Large intestine (tissue), 3 donors: Measurements from ENCODE around the gene CDA. TPM values are rescaled to one million over a fixed set of nuclear protein-coding genes. Genes with fewer than 3 reads are reported as not detected.
A peak's percentile ranks its signal among the peaks of the same experiment; 100 is the strongest.

Experiments used
- DNase-seq, 2 donors: peaks; one replicate each; pipeline versions ENCODE4 v3.0.0 to v3.0.0-alpha.2; 2013
- H3K27ac ChIP-seq: one replicate; pipeline ENCODE4 v1.5.1; 2013; ENCODE audit warnings: low read length
- H3K27me3 ChIP-seq: 2 replicates; pipeline ENCODE4 v1.6.1; 2013; ENCODE audit warnings: low read length; ENCODE audit not compliant: control insufficient read depth, insufficient read depth
- H3K36me3 ChIP-seq: 2 replicates; pipeline ENCODE4 v1.6.1; 2013; ENCODE audit warnings: low read length; ENCODE audit not compliant: control insufficient read depth, insufficient read depth
- H3K4me1 ChIP-seq: one replicate; pipeline ENCODE4 v1.6.1; 2013; ENCODE audit warnings: low read length; ENCODE audit not compliant: control insufficient read depth, insufficient read depth
- H3K4me3 ChIP-seq: one replicate; pipeline ENCODE4 v1.5.1; 2013; ENCODE audit warnings: low read length
- H3K9me3 ChIP-seq: one replicate; pipeline ENCODE4 v1.6.1; 2013; ENCODE audit warnings: mild to moderate bottlenecking, low read depth, low read length, moderate library complexity; ENCODE audit not compliant: control insufficient read depth
- WGBS: methylation state at CpG from one replicate; pipeline ENCODE4 v1.1.5; 2013; ENCODE audit warnings: low lambda C conversion rate; ENCODE audit not compliant: insufficient coverage; 5-methylcytosine and 5-hydroxymethylcytosine counted together
- polyA plus RNA-seq: library from polyadenylated mRNA; unstranded; fragments of 120-200 nt; gene quantifications from one replicate; pipeline ENCODE4 v1.2.1, GENCODE V29; 2013

CDA gene
- polyA plus RNA-seq, 1 donor, result 0.64 TPM

DNA sequence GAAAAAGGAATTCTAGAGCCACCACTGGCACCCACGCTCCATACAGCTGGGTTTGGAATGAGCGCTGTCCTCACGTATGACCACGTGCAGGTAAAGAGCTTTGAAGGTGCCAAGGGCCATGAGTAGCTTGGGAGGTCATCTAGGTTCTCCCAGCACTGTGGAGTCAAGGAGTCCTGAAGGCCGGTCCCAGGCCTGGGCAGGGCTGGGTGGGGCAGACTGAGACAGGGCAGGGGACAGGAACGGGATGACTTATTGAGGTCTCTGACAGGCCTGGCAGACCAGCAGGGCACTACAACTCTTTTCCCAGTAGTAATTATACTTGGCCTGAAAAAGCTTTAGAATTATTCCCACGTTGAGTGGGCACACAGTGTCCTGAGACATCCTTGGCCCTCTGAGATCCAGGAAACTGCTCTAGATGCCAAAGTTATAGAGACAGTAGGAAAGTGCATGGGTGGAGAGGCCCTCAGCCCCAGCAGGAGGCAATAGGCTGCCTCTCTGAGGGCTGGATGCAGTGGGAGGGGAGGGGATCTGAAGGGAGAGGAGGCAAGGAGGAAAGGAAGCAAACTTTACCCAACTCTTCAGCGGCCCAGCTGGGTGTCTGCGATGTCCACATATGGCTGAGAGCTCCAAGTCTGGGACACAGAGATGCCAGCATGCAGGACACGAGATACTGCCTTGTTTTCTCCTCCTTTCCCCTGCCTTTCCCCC is 1.8 kb upstream of the CDA start:
- Histone ChIP-seq H3K27me3 (peaks cover 36% of the 10 kb centered on the region), H3K4me1 (peaks cover 15% of the 10 kb centered on the region), H3K9me3 (peaks cover 11% of the 10 kb centered on the region), H3K4me3 (no peak overlapping the region), H3K36me3 (no peaks in the 10 kb centered on the region), H3K27ac (no peak overlapping the region)
- WGBS, result no CpG with 5 or more reads among the region's 10 CpGs
- DNase-seq, result no peak

DNA sequence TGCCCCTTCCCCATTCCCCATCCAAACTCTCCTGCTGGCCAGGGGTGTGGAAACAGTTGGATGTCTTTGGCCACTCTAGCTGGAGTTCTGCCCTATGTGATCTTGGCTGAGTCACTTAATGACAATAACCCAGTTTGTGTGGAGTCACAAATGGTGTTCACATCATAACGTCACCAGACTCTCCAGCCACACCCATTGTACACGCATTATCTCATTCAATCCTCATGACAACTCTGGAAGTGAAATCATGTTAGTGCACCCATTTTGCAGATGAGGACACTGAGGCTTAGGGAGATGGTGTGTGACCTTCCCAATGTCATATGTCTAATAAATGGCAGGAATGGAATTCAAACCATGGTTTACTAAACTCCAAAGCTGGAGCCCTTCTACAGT is 1.2 kb upstream of the CDA start:
- Histone ChIP-seq H3K4me1 (peaks cover 15% of the 10 kb centered on the region), H3K27me3 (peaks cover 37% of the 10 kb centered on the region), H3K36me3 (no peaks in the 10 kb centered on the region), H3K27ac (no peak overlapping the region), H3K4me3 (no peak overlapping the region), H3K9me3 (peaks cover 11% of the 10 kb centered on the region)
- WGBS, result no CpG with 5 or more reads among the region's 2 CpGs
- DNase-seq, result no peak

DNA sequence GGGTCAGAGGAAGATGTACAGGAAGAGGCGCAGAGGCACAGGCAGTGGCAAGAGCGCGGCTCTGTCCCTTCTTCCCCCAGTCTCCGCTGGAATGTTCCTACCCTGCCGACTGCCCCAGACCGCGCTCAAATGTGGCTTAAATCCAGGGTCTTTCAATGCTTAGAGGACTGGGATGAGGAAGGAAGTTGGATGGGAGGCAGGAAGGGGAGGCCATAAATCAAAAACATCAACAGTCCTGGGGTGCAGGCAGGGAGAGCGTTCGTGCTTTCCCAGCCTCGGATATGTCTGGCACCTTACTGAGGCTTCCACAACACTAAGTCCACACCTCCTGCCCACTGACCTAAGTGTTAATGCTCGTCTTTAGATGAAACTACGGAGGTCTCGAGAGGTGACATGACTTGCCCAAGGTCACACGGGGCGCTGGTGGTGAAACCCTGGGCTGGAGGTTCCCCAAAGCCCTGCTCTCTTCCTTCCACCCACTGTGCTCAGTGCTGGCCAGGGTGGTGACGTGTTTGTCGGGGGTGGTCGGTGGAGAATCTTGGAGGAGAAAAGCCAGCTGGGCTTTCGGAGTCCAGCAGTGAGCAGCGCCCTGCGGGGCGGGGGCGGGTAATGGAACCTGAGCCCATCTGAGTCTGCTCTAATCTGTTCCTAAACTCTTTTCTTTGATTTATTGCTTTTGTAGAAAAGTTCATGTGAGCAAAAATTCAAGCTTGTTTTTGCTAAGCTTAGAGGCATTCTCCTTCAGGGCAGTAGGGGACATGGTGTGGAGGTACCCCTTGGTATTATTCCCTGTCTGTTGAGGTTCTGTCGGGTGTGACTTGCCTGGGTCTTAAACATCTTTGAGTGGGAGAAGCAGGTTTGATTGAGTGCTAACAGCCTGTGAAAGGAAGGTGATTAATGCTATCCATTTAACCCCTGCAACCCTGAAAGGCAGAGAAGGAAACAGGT is 708 bp downstream of the CDA start:
- no peak overlapping the region for H3K27ac ChIP-seq
- peak; percentile 12 to 18 for DNase-seq
- H3K36me3 ChIP-seq, result no peaks in the 10 kb centered on the region
- WGBS, result no CpG with 5 or more reads among the region's 24 CpGs
- peaks cover 34% of the 10 kb centered on the region for H3K27me3 ChIP-seq
- no peak overlapping the region for H3K4me3 ChIP-seq
- peaks cover 11% of the 10 kb centered on the region for H3K9me3 ChIP-seq
- H3K4me1 ChIP-seq, result peaks cover 15% of the 10 kb centered on the region

DNA sequence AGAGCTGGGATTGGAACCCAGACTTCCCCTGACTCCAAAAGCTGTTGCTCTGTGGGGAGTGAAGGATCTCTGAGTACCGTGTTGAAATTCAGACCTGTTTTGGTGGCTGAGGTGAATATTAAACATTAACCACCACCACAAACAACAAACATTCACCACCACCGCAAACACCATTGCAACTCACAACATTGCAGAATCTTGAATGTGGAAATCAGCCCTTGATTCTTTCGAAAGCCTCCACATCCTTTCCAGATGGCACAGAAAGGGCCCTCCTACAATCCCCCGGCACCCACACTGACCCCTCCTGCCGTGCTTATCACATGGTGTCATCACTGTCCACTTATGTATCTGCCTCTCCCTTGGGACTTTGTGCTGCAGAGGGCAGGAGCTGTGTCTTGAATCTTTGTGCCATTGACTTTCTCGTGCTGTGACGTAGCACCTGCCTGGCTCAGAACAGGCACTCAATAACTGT is 1.4 kb downstream of the CDA start:
- H3K4me3 ChIP-seq, result no peak overlapping the region
- no peaks in the 10 kb centered on the region for H3K36me3 ChIP-seq

GRCh38 chr1:20593756-20594155 is 4.9 kb downstream of the CDA start:
- Histone ChIP-seq H3K9me3 (peaks cover 4% of the 10 kb centered on the region), H3K27ac (no peak overlapping the region), H3K4me1 (peaks cover 12% of the 10 kb centered on the region), H3K4me3 (no peak overlapping the region), H3K27me3 (peaks cover 28% of the 10 kb centered on the region), H3K36me3 (no peaks in the 10 kb centered on the region)
- WGBS, result no CpG with 5 or more reads among the region's 5 CpGs
- DNase-seq, result no peak

More for the DNA sequence above, 1.4 kb downstream of the CDA start:
- Histone ChIP-seq H3K9me3 (peaks cover 11% of the 10 kb centered on the region), H3K27ac (no peak overlapping the region), H3K4me1 (peaks cover 15% of the 10 kb centered on the region), H3K27me3 (peaks cover 34% of the 10 kb centered on the region)
- DNase-seq, result peak; percentile 39 to 67
- no CpG with 5 or more reads among the region's 7 CpGs for WGBS

DNA sequence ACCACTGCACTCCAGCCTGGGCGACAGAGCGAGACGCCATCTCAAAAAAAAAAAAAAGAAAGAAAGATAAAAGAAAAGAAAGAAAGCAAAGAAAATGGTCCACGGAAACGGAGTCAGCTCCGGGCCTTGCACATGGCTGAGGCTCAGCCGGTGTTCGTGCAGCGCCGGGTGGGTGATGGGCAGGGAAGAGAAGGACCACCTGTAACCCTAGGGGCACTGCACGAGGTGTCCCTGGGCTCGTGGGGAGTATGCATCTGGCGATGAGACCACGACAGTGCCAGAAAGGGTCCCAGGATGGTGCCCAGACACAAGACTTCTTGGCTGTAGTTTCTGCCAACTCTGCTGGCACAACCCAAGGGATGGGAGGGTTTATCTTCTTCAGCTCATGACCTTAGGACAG is 5.8 kb downstream of the CDA start:
- Histone ChIP-seq H3K4me1 (peaks cover 6% of the 10 kb centered on the region), H3K36me3 (no peaks in the 10 kb centered on the region), H3K27me3 (peaks cover 18% of the 10 kb centered on the region), H3K9me3 (no peaks in the 10 kb centered on the region), H3K4me3 (no peak overlapping the region), H3K27ac (no peak overlapping the region)
- no peak for DNase-seq
- WGBS, result 100% methylated on average over 5 of the region's 14 CpGs

GRCh38 chr1:20596106-20596505 is 7.2 kb downstream of the CDA start:
- H3K27me3 ChIP-seq, result peaks cover 6% of the 10 kb centered on the region
- no CpG with 5 or more reads among the region's 6 CpGs for WGBS
- H3K27ac ChIP-seq, result no peak overlapping the region
- H3K4me3 ChIP-seq, result no peak overlapping the region
- H3K4me1 ChIP-seq, result no peaks in the 10 kb centered on the region
- H3K9me3 ChIP-seq, result no peaks in the 10 kb centered on the region
- H3K36me3 ChIP-seq, result no peaks in the 10 kb centered on the region
- DNase-seq, result no peak

- Histone ChIP-seq H3K9me3 (no peaks in the 10 kb centered on the region), H3K27me3 (no peaks in the 10 kb centered on the region), H3K4me1 (no peaks in the 10 kb centered on the region), H3K27ac (no peak overlapping the region), H3K36me3 (no peaks in the 10 kb centered on the region), H3K4me3 (no peak overlapping the region)
- WGBS, result no CpG with 5 or more reads among the region's 3 CpGs
- no peak for DNase-seq
Observed at GRCh38 chr1:20597650-20598049, 8.8 kb downstream of the CDA start.

GRCh38 chr1:20600156-20600555 is 11.3 kb downstream of the CDA start:
- Histone ChIP-seq H3K4me3 (no peak overlapping the region), H3K4me1 (no peaks in the 10 kb centered on the region), H3K27me3 (no peaks in the 10 kb centered on the region), H3K36me3 (no peaks in the 10 kb centered on the region), H3K9me3 (no peaks in the 10 kb centered on the region), H3K27ac (no peak overlapping the region)
- WGBS, result no CpG with 5 or more reads among the region's 5 CpGs
- no peak for DNase-seq

DNA sequence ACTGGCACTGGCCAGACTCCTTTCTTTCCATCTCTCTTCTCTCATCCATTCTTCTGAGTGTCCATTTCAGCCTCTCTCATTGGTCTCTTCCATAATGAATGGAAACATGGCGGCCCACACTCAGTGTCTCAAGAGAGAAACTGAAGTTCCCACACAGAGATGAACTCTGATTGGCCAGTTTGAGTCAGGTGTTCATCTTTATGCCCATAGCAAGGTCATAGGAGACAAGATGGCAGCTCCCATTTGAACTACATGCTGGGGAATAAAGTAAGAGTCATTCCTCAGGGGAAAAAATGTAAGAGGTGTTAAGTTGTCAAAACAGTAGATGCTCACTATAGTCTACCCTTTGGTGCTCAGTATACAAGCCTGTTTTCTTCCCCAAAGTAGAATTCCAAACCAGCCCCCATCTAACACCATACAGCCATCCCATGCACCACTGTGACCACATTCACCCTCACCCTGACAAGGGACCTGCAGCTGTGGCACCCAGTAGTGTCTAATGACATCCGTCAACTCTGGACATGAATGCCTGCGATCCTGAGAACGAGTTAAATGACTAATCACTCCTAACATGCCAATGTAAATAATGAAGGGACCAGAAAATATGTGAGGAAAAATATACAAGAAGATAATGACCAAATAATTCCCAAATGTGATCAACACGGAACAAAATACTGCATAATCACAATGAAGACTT is 12.4 kb downstream of the CDA start:
- H3K27me3 ChIP-seq, result no peaks in the 10 kb centered on the region
- no peak for DNase-seq
- no peaks in the 10 kb centered on the region for H3K36me3 ChIP-seq
- H3K27ac ChIP-seq, result no peak overlapping the region
- no peaks in the 10 kb centered on the region for H3K9me3 ChIP-seq
- no peak overlapping the region for H3K4me3 ChIP-seq
- WGBS, result no CpG with 5 or more reads among the region's 5 CpGs
- no peaks in the 10 kb centered on the region for H3K4me1 ChIP-seq
